ENCODE measurements around the gene BCAS4. TPM values are rescaled to one million over a fixed set of nuclear protein-coding genes. Genes with fewer than 3 reads are reported as not detected.

The BCAS4 gene
- total RNA-seq, 1 experiment from 2014 or later, result 20.7 TPM

DNA sequence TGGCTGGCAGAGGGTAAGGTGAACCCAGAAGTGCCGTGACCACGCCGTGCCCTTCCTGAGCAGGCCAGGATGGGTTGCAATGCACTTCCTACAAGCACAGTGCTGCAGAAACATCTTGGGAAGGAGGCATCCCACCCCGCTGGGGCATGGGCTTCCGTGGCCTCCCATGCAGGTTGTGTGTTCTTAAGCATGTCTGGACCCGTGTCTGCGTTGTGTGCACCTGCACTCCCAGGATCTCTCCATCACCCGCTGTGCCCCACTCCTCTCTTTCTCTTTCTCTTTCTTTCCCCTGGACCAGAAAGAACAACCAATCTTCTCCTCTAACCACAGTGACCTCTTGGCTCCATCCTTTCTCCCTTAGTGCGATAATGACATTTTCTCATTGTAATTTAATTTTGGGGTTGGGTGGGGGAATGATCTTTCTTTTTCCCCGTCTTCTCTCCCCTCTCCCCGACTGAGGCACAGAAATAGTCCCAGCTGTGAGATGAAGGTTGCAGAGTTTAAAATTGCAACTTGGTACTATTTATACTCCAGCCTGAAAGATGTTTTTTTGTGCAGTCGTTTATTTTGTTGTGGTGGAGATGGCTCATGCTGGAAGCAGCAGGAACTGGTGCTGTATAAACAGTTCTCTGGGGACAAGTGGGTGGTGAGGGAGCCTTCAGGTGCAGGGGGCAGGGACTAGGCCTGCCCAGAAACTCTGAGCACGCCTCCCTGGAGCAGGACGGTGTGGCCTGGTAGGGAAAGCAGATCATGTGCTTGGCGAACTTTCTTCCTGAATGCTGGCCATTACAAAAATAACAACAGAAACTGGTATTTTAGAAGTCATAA is 20.5 kb downstream of the BCAS4 start:
- DNase-seq (ENCODE audit: low spot score), result no peak
- in situ Hi-C loops (cut with HindIII; ENCODE audit: low sequenced_read_pairs), result no loop called here

DNA sequence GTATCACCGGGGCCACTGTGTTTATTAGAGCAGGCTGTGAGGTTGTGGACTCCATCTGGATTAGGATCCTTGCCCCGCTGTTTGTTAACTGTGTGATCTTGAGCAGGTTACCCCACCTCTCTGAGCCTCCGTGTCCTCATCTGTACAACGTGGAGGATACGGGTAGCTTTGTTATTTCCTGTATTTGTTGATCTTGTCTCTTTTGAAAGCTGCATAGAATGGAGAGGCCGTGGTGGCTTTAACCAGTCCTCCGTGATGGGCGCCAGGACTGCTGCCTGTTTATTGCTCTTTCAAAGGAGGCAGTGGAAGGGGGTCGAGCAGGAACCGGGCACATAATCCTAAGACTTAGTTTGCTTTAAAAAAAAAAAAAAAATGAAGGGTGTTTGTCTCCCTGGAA is 22.9 kb downstream of the BCAS4 start:
- in situ Hi-C loops (cut with HindIII; ENCODE audit: low sequenced_read_pairs), result no loop called here

DNA sequence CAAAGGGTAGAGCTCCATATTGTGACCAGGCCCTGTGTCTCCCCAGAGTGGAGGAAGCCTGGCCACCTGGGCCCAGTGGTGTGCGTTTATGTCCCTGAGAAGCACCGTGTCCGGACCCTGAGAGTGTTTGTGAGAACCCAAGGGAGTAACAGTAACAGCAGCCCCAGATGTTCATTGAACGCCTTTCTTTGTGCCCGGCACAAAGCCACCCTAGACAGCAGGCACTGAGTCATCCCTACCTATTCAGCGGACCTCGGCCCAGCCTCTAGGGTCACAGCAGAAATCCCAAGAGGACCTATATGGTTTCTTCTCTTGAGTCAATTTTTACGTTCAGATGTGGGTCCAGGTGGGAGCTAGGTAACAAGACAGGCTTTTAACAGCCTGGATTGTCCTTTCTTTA is 24.5 kb downstream of the BCAS4 start:
- in situ Hi-C loops (cut with HindIII; ENCODE audit: low sequenced_read_pairs), result no loop called here

More for the DNA sequence above, 22.9 kb downstream of the BCAS4 start:
- no peak for DNase-seq (ENCODE audit: low spot score)

DNA sequence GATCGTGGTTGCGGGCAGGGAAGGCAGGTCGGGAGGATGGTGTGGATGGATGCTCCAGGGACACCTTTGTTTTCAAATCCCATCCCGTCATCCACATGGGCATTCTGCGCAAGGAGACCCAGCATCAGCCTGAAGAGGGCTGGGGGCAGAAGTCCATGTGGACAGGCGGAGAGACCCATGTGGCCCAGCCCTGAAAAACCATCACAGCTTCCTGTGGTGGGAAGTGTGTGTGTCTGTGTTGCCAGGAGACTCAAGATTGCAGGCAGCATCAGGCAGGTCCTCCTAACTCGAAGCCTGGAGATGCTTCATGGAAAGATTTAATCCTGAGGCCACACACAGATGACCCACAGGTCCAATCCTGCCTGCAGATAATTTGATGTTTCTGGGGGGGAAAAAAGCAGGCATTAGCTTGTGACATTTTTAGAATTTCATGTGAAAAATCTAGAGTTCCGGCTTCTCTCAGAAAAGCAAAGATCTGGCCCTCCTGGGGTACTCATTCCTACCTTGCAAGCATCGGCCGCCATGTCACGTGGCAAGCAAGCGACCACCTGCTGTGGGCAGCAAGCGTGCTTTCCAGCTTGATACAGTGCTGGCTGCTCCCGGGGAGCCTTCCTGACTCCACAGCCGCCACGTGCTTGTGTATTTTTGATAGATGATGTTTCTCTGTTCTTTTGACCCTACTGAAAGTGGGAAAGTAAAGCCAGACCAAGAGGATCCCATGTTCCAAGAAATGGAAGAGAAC is 25.8 kb downstream of the BCAS4 start:
- DNase-seq (ENCODE audit: low spot score), result peak; percentile 28
- in situ Hi-C loops (cut with HindIII; ENCODE audit: low sequenced_read_pairs), result no loop called here

More for the DNA sequence above, 24.5 kb downstream of the BCAS4 start:
- DNase-seq (ENCODE audit: low spot score), result no peak

DNA sequence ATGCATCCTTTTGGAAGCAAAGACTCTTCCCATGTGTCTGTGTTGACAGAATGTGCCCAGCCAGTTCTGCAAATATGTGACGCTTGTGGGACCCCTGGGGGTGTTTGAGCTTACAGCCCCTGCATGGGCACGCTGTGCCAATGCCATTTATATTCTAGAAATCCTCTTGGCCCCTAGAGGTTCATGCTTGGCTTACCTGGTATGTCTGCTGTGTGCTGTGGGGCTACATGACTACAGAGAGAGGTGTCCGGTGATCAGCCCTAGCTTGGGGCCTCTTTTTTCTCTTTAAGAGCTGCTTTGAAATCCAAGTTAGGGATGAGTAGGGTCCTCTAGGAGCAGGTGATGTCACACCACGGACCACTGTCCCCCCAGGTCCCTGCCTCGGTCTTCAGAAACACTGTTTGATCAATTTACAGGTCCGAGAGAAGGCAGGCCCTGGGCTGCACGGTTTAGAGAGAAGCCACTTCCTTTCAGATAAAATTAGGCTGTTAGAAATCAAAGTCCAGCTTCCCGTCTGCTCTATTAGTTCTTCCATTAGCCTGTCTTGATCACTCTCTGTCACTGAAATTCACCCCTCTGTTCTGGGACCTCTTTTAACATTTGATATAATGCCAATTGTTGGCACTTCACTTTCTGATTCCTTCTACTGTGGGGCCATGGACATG is 26.5 kb downstream of the BCAS4 start:
- no peak for DNase-seq (ENCODE audit: low spot score)
- in situ Hi-C loops (cut with HindIII; ENCODE audit: low sequenced_read_pairs), result no loop called here

DNA sequence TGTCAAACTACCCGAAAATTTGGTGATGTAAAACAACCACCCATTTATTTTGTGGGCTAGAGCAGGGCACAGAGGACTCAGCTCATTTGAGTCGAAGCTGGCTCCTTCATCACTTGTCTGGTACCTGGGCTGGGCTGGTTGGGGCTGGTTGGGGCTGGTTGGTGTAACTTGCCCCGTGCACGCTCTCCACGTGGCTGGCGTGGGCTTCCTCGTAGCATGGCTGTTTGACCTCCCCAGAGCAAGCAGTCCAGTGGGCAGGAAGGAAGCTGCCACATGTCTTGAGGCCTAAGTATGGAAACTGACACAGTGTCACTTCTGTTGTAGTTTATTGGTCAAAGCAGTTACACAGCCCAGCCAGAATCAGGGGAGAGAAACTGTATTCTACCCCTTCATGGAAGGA is 27.1 kb downstream of the BCAS4 start:
- in situ Hi-C loops (cut with HindIII; ENCODE audit: low sequenced_read_pairs), result no loop called here
- DNase-seq (ENCODE audit: low spot score), result no peak

DNA sequence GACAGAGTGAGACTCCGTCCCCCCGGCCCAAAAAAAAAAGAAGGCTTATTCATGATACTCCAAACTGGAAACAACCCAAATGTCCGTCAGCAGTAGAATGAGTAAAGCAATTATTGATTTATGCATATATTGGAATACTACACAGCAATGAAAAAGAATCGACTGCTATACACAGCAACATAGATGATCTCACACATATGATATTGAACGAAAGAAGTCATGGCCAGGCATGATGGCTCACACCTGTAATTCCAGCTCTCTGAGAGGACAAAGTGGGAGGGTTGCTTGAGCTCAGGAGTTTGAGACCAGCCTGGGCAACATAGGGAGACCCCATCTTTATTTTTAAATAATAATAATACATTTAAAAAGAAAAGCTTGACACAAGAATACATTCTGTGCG is 28.5 kb downstream of the BCAS4 start:
- in situ Hi-C loops (cut with HindIII; ENCODE audit: low sequenced_read_pairs), result no loop called here
- no peak for DNase-seq (ENCODE audit: low spot score)

DNA sequence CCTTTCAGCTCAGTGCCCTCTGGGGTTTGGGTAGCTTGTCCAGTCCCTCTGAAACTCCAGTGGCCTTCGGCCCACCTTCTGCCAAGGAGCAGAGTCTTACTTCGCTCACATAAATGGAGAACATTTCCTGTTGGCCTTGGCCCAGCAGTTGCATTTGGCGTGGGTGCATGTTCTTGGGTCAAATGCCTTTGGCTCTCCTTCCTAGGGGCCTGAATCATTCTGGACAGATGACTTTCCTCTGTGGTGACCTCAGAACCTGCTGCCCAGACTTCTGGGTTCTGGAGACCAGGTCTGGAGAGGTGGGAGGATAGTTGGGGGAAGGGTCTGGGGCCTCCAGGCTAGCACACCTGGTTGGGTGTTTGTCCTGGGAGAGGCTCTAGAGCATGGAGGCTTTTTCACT is 29.3 kb downstream of the BCAS4 start:
- in situ Hi-C loops (cut with HindIII; ENCODE audit: low sequenced_read_pairs), result no loop called here
- no peak for DNase-seq (ENCODE audit: low spot score)

DNA sequence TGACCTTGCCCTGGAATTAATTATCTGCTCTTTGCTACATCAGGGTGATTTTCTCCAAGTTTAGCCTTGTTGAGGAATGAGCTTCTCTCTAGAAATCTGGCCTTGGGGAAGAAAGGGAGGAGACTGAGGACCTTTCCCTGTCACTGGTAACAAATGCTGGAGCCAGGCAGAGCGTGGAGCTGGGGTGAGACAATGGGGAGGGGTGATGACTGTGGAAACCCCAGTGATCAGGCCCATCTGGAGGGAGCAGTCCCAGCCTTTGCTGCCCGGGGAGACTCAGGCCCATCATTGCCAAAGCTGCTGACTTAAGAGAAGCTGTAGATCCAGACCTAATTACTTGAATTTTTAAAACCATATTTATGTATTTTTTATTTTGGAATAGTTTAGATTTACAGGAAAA is 31.3 kb downstream of the BCAS4 start:
- in situ Hi-C loops (cut with HindIII; ENCODE audit: low sequenced_read_pairs), result no loop called here
- no peak for DNase-seq (ENCODE audit: low spot score)

DNA sequence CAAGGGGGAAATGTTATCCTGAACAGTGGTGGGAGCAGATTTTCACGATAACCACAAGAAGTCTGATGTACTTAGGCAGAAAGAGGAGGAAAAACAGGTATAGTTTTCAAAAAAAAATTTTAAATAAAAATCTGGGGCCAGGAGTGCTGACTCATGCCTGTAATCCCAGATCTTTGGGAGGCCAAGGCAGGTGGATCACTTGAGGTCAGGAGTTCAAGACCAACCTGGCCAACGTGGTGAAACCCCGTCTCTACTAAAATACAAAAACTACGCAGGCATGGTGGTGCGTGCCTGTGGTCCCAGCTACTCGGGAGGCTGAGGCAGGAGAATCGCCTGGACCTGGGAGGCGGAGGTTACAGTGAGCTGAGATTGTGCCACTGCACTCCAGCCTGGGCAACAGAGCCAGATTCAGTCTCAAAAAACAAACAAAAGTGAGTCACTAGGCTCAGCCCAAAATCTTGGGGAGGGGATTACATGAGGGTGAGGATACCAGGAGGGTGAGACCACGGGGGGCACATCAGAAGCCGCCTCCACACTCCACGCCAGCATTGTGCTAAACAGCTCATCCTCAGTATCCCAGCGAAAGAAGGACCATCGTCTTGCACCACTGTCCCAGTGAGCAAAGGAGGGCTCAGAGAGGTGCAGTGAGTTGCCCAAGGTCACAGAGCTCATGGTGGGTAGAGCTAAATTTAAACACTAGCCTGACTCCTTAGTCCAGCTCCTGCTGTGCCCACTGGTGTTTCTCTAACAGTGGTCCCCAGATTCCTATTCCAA is 33.7 kb downstream of the BCAS4 start:
- in situ Hi-C loops (cut with HindIII; ENCODE audit: low sequenced_read_pairs), result no loop called here
- DNase-seq (ENCODE audit: low spot score), result no peak

DNA sequence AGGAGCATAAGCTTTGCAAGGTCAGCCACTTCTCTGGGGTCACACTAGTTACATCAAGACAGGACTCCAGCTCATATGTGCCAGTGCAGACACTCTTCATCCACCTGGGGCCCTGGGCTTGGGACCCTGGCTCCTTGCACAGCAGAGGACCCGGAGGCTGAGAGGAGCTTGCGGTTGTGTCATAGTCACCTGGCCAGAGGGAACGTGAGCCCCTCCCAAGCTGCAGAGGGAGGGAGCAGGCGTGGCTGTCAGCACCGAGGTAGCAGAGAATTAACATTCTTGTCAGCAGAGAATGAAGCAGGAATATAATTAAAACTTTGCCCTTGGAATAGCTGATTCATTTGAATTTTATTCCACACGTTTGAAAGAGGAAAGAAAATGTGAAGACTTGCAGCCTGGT is 36.8 kb downstream of the BCAS4 start:
- in situ Hi-C loops (cut with HindIII; ENCODE audit: low sequenced_read_pairs), result no loop called here
- DNase-seq (ENCODE audit: low spot score), result no peak

DNA sequence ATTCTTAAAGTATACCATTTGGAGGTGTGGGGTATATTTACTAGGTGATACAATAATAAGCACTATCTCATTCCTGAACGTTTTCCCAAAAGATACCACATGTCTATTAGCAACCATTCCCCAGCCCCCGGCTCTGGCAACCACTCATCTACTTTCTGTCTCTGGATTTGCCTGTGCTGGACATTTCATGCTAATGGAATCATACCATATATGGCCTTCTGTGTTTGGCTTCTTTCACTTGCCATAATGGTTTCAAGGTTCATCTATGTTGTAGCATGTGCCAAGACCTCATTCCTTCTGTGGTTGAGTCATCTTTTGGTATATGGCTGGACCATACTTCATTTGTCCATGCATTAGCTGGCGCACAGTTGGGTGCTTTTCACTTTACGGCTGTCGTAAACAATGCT is 39.7 kb downstream of the BCAS4 start:
- DNase-seq (ENCODE audit: low spot score), result no peak
- in situ Hi-C loops (cut with HindIII; ENCODE audit: low sequenced_read_pairs), result no loop called here

DNA sequence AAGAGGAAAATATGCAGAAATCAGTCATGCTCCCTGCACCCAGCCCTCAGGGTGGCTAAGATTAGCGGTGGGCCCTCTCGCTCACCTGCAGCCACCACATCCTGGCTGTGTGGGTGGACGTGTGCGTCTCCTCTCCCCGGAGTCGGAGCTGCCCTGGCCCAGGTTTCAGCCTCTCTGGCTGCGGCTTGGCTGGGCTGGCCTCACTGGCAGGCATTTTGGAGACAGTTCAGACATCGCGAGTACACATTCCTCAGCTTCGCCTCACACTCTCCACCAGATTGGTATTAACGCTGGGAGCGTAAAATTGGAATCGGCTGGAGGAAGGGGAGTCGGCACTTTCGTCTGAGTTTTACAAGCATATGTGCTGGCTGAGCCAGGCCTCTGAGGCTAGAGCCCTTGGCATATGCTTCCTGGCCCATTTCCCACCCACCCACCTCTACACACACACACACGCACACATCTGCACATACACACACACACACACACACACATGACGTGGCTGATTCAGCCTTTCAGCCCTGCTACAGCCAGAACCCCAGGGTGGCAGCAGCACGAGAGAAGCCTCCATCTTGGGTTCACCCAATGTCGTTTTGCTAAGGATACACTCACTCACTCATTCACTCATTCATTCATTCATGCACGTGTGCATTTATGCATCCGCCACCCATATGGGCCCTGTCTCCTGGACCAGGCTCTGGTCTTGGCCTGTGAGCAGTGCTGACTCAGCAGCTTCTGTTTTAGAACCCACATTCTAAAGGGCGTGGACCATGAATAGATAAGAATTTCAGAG is 42.9 kb downstream of the BCAS4 start:
- in situ Hi-C loops (cut with HindIII; ENCODE audit: low sequenced_read_pairs), result no loop called here
- peak; percentile 33 for DNase-seq (ENCODE audit: low spot score)

DNA sequence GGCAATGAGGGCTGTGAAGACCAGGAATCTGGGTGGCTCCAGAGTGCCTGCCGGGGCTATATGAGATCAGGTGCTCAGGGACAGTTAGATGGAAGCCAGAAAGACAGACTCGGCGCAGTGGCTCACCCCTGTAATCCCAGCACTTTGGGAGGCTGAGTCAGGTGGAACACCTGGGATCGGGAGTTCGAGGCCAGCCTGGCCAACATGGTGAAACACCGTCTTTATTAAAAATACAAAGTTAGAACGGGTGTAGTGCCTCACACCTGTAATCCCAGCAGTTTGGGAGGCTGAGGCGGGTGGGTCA is 43.4 kb downstream of the BCAS4 start:
- in situ Hi-C loops (cut with HindIII; ENCODE audit: low sequenced_read_pairs), result no loop called here
- DNase-seq (ENCODE audit: low spot score), result no peak

DNA sequence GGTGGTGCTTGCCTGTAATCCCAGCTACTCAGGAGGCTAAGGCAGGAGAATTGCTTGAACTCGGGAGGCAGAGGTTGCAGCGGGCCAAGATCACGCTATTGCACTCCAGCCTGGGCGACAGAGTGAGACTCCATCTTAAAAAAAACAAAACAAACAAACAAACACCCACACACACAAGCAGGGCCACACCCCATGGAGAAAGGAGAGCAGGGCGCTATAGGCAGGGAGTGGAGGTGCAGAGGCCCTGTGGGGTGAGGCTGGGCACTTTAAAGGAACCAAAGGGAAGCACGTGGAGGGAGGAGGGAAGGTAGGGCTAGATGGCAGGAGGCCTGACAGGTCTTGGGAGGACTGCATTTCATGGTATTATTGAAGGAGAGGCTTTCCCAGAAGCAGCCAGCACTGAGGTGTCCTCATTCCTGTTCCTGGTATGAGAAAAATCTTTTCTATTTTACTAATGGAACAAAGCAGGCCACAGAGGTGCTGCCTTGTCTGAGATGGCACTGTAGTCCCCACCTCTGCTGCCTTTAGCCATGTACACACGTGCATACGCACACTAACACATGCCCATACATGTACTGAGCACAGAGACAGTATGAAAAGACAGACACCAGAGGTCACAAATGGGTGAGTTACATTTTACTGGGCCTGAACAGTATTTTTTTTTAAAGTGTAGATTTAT is 44.0 kb downstream of the BCAS4 start:
- in situ Hi-C loops (cut with HindIII; ENCODE audit: low sequenced_read_pairs), result no loop called here
- no peak for DNase-seq (ENCODE audit: low spot score)

DNA sequence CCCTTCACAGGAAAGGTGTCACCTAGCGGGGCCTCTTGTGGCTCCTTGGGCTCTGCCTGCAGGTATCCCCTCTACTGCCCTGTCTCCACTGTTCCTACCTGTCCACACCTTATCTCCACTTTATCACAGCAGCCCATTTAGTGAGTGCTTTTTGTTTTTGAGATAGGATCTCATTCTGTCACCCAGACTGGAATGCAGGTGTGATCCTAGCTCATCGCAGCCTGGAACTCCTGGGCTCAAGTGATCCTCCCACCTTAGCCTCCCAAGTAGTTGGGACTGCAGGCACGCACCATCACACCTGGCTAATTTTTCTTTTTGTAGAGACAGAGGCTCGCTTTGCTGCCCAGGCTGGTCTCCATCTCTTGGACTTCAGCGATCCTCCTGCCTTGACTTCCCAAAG is 48.0 kb downstream of the BCAS4 start:
- no peak for DNase-seq (ENCODE audit: low spot score)
- in situ Hi-C loops (cut with HindIII; ENCODE audit: low sequenced_read_pairs), result no loop called here

DNA sequence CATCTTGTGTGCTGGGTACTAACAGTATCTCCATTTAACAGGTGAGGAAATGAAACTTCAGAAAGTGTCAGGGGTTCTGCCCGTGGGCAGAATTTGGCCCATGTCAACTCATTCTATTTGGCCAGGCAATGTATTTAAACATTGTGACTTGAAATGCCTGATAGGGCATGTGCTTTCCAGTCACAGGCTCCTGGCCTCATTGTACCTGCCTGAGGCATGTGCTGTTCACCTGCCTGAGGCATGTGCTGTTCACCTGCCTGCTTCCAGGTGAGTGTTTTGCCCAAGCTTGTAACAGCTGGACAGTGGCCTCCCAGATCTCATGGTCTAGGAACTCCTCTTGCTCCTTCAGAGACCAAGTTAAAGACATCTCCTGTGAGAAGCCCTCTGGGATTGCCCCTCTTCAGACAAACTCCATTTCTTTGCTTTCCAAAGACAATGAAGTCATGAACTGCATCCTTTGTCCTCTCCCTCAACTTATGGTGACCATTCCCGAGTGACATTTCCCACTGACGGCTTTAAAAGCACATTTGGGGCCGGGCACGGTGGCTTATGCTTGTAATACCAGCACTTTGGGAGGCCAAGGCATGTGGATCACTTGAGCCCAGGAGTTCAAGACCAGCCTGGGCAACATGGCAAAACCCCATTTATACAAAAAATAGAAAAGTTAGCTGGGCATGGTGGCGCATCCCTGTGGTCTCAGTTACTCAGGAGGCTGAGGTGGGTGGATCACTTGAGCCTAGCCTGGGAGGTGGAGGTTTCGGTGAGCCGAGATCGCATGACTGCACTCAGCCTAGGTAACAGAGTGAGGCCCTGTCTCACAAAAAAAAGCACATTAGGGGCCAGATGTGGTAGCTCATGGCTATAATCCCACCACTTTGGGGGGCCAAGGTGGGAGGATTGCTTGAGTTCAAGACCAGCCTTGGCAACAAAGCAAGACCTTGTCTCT is 48.7 kb downstream of the BCAS4 start:
- in situ Hi-C loops (cut with HindIII; ENCODE audit: low sequenced_read_pairs), result no loop called here
- no peak for DNase-seq (ENCODE audit: low spot score)
